ENCODE results near the gene CDC7. TPM values are rescaled to one million over a fixed set of nuclear protein-coding genes. Genes with fewer than 3 reads are reported as not detected.

Gene CDC7
- total RNA-seq, 4 donors from 2014 or later, result 0.10 to 0.44 (median 0.20) TPM; not detected in 1

DNA sequence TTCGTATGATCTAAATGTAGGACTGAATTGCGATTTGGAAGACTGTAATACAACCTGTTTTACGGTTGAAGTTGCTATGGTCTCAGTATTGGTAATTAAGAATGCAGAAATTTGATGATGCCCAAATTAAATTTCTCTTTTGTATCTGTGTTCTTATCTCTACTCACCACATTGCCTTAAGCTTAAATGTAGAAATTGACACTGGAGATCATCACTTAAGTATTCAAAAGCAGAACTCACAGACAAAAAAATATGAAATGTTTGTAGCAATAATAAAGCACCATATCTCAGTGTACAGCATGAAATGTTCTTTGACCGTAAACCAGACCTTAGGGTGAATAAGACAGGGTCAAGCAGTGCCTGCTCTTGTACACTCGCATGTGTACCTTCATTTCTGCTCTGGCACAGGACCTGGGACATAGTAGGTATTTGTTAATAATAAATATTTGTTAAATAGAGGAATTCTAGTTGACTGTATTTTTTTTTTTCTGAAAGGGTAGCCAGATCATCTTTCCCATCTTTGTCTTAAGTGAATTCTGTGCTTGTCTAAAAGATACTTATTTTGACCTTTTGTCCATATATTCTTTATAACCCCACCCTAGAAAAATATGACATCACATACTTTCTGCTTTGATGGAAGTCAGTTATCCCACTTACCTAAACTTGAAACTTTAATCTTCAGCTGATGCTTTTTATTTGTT lies 1.5 kb downstream of the CDC7 start:
- peaks cover 7 to 15% of the 10 kb centered on the region in 2 donors for H3K4me1 ChIP-seq
- no peaks in the 10 kb centered on the region for H3K36me3 ChIP-seq
- no peaks in the 10 kb centered on the region for H3K27me3 ChIP-seq
- in situ Hi-C loops (cut with MboI; ENCODE audit: low sequenced_read_pairs in 4 of 4), result loop anchor here in 1 of 4 donors (25.0 kb wide), 1 partner anchor 785 kb away; the partner anchor contains the start of genes GLMN and RPAP2
- H3K27ac ChIP-seq, result no peak overlapping the region
- H3K9me3 ChIP-seq, result no peaks in the 10 kb centered on the region
- peak overlapping the region in 3 of 4 donors; percentile 59 to 73 (median 70) for H3K4me3 ChIP-seq
- DNase-seq (no peak), ATAC-seq (no peak)
- intact Hi-C loops (cut with DNase I; ENCODE audit: low total_unique reads), result loop anchor here (5.0 to 10.0 kb wide), 2 partner anchors 100 to 217 kb away; partner anchors contain the start of gene HFM1
- no peak for TF ChIP-seq POLR2A (IDR thresholded peaks at IDR 0.05)
- TF ChIP-seq, protein P1, sequence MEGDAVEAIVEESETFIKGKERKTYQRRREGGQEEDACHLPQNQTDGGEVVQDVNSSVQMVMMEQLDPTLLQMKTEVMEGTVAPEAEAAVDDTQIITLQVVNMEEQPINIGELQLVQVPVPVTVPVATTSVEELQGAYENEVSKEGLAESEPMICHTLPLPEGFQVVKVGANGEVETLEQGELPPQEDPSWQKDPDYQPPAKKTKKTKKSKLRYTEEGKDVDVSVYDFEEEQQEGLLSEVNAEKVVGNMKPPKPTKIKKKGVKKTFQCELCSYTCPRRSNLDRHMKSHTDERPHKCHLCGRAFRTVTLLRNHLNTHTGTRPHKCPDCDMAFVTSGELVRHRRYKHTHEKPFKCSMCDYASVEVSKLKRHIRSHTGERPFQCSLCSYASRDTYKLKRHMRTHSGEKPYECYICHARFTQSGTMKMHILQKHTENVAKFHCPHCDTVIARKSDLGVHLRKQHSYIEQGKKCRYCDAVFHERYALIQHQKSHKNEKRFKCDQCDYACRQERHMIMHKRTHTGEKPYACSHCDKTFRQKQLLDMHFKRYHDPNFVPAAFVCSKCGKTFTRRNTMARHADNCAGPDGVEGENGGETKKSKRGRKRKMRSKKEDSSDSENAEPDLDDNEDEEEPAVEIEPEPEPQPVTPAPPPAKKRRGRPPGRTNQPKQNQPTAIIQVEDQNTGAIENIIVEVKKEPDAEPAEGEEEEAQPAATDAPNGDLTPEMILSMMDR (IDR thresholded peaks at IDR 0.05 in 4 of 5, conservative IDR thresholded peaks at IDR 0.05 in 1 of 5), result no peak

DNA sequence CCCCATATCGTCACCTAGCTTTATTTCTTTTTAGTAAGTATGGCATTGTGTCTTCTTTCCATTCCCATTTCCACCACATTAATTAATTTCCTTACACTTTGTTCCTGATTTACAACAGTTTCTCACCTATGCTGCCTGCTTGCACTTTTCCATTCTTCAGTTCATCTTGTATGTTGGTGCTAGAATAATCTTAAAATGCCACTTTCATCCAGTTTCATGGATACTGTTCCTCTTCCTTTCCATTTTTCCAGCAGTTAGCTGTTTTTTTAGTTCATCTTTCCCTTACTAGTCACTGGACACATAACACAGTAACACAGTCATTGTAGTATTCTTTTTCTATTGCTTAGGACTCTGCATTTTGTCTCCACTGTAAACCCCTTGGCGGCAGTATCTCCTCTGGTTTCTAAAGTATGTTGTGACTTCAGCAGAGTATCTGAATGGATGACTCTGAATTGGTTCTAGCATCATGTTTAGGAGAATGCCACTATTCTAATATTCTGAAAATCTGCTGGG lies 2.1 kb downstream of the CDC7 start:
- no peak for ATAC-seq

DNA sequence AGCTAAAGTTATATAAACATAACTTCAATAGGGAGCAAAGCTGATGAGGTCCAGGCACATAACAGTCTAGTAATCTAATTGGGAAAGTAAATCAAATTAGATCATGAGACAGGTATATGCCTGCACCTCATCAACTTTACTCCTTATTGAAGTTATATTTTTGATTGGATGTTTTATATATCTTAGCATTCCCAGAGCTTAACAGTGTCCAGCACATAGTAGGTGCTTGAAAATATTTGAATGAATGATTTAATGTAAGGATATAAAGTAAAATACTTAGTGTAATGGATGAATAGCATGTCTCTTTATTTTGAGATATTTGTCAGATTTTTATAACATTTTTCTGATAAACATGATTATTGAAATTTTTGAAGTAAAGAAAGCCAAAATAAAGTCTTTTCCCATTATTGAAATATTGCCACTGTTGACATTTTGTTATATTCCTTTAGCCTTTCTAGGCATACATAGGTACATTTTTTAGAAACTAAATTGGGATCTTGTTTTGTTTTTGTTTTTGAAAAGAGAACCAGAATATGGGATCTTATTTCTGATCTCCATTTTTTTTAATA lies 2.8 kb downstream of the CDC7 start:
- in situ Hi-C loops (cut with MboI; ENCODE audit: low sequenced_read_pairs in 4 of 4), result loop anchor here in 1 of 4 donors (25.0 kb wide), 1 partner anchor 784 kb away; the partner anchor contains the start of genes GLMN and RPAP2
- Histone ChIP-seq H3K27ac (no peak overlapping the region), H3K4me1 (peaks cover 7 to 15% of the 10 kb centered on the region in 2 donors), H3K4me3 (no peak overlapping the region), H3K27me3 (no peaks in the 10 kb centered on the region), H3K9me3 (no peaks in the 10 kb centered on the region), H3K36me3 (no peaks in the 10 kb centered on the region)
- DNase-seq (no peak), ATAC-seq (no peak)
- intact Hi-C loops (cut with DNase I; ENCODE audit: low total_unique reads), result loop anchor here (5.0 to 10.0 kb wide), 2 partner anchors 101 to 219 kb away; partner anchors contain the start of gene HFM1
- TF ChIP-seq POLR2A (IDR thresholded peaks at IDR 0.05), result no peak
- TF ChIP-seq, protein P1 (IDR thresholded peaks at IDR 0.05 in 4 of 5, conservative IDR thresholded peaks at IDR 0.05 in 1 of 5), result no peak

More for the DNA sequence above, 2.1 kb downstream of the CDC7 start:
- in situ Hi-C loops (cut with MboI; ENCODE audit: low sequenced_read_pairs in 4 of 4) (loop anchor here in 1 of 4 donors (25.0 kb wide), 1 partner anchor 785 kb away; the partner anchor contains the start of genes GLMN and RPAP2), intact Hi-C loops (cut with DNase I; ENCODE audit: low total_unique reads) (loop anchor here (5.0 to 10.0 kb wide), 2 partner anchors 100 to 218 kb away; partner anchors contain the start of gene HFM1)
- Histone ChIP-seq H3K4me1 (peaks cover 7 to 15% of the 10 kb centered on the region in 2 donors), H3K36me3 (no peaks in the 10 kb centered on the region), H3K4me3 (no peak overlapping the region), H3K9me3 (no peaks in the 10 kb centered on the region), H3K27me3 (no peaks in the 10 kb centered on the region), H3K27ac (no peak overlapping the region)
- DNase-seq, result no peak
- TF ChIP-seq, protein P1 (IDR thresholded peaks at IDR 0.05 in 4 of 5, conservative IDR thresholded peaks at IDR 0.05 in 1 of 5), result no peak
- TF ChIP-seq POLR2A (IDR thresholded peaks at IDR 0.05), result no peak

DNA sequence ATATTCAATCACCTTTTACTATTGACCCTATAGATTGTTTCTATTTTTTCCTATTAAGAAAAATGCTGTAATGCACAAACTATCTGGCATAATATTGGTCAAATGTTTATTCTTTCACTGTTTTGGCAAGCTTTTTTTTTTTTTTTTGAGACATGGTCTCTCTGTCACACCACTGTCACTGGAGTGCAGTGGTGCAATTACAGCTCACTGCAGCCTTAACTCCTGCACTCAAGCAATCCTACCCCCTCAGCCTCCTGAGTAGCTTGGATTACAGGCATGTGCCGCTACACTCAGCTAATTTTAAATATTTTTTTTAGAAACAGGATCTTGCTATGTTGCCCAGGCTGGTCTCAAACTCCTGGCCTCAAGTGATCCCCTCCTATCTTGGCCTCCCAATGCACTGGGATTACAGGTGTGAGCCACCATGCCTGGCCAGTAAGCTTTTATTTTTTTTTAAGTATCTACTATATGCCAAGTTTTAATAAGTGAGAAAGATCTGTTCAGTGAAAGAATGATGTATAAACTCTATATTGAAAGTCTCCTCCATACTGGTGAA lies 3.4 kb downstream of the CDC7 start:
- H3K9me3 ChIP-seq, result no peaks in the 10 kb centered on the region
- in situ Hi-C loops (cut with MboI; ENCODE audit: low sequenced_read_pairs in 4 of 4), result loop anchor here in 1 of 4 donors (25.0 kb wide), 1 partner anchor 783 kb away; the partner anchor contains the start of genes GLMN and RPAP2
- no peak overlapping the region for H3K27ac ChIP-seq
- TF ChIP-seq POLR2A (IDR thresholded peaks at IDR 0.05), result no peak
- TF ChIP-seq, protein P1 (IDR thresholded peaks at IDR 0.05 in 4 of 5, conservative IDR thresholded peaks at IDR 0.05 in 1 of 5), result no peak
- peaks cover 7 to 15% of the 10 kb centered on the region in 2 donors for H3K4me1 ChIP-seq
- intact Hi-C loops (cut with DNase I; ENCODE audit: low total_unique reads), result loop anchor here (5.0 to 10.0 kb wide), 2 partner anchors 102 to 219 kb away; partner anchors contain the start of gene HFM1
- no peak for DNase-seq
- H3K36me3 ChIP-seq, result no peaks in the 10 kb centered on the region
- no peak for ATAC-seq
- H3K4me3 ChIP-seq, result no peak overlapping the region
- no peaks in the 10 kb centered on the region for H3K27me3 ChIP-seq

Measured in gastrocnemius medialis (tissue), 4 donors.